ENCODE measurements around the gene UQCRH.

UQCRH gene

GRCh38 chr1:46278807-46279206 lies 24.7 kb upstream of the UQCRH start:
- Histone ChIP-seq H3K36me3 (ENCODE audit: low read length) (peaks cover 14% of the 10 kb centered on the region; the same call in 1 of the 2 replicates), H3K79me2 (ENCODE audit: insufficient read depth, low read length) (no peaks in the 10 kb centered on the region), H3F3A (ENCODE audit: insufficient read depth) (0 out of 2 replicates have a peak, but pooled peaks cover 4% of the 10 kb centered on the region), H3K9me3 (ENCODE audit: insufficient read depth, low read length) (no peaks in the 10 kb centered on the region), H2AFZ (ENCODE audit: low read depth, low read length, severe bottlenecking) (no peak overlapping the region), H3K9me2 (replicated peaks; ENCODE audit: insufficient read depth, low read length) (no peaks in the 10 kb centered on the region), H3K27me3 (ENCODE audit: low read length) (no peaks in the 10 kb centered on the region), H3K4me3 (ENCODE audit: insufficient read depth, low read length, poor library complexity, severe bottlenecking) (no peak overlapping the region), H3K4me2 (ENCODE audit: low read depth, low read length, poor library complexity, severe bottlenecking) (no peak overlapping the region), H3K27ac (ENCODE audit: low read depth, low read length) (no peak overlapping the region), H3K9ac (ENCODE audit: low read length) (no peak overlapping the region), H4K20me1 (ENCODE audit: low read depth, low read length) (no peaks in the 10 kb centered on the region)
- TF ChIP-seq CTCF (IDR thresholded peaks at IDR 0.05; ENCODE audit: insufficient read depth, low read length, poor library complexity, severe bottlenecking) (no peak), EZH2phosphoT487 (conservative IDR thresholded peaks at IDR 0.05; ENCODE audit: low read length) (no peak)

GRCh38 chr1:46280092-46280491 lies 23.4 kb upstream of the UQCRH start:
- TF ChIP-seq CTCF (IDR thresholded peaks at IDR 0.05; ENCODE audit: insufficient read depth, low read length, poor library complexity, severe bottlenecking), result no peak
- TF ChIP-seq EZH2phosphoT487 (conservative IDR thresholded peaks at IDR 0.05; ENCODE audit: low read length), result no peak
- Histone ChIP-seq H3K9me2 (replicated peaks; ENCODE audit: insufficient read depth, low read length) (no peaks in the 10 kb centered on the region), H3K79me2 (ENCODE audit: insufficient read depth, low read length) (no peaks in the 10 kb centered on the region), H2AFZ (ENCODE audit: low read depth, low read length, severe bottlenecking) (no peak overlapping the region), H3K9me3 (ENCODE audit: insufficient read depth, low read length) (no peaks in the 10 kb centered on the region), H3K27ac (ENCODE audit: low read depth, low read length) (no peak overlapping the region), H4K20me1 (ENCODE audit: low read depth, low read length) (no peaks in the 10 kb centered on the region), H3K4me2 (ENCODE audit: low read depth, low read length, poor library complexity, severe bottlenecking) (no peak overlapping the region), H3F3A (ENCODE audit: insufficient read depth) (0 out of 2 replicates have a peak, but pooled peaks cover 4% of the 10 kb centered on the region), H3K4me3 (ENCODE audit: insufficient read depth, low read length, poor library complexity, severe bottlenecking) (no peak overlapping the region), H3K36me3 (ENCODE audit: low read length) (peaks cover 11% of the 10 kb centered on the region; the same call in 1 of the 2 replicates), H3K27me3 (ENCODE audit: low read length) (no peaks in the 10 kb centered on the region), H3K9ac (ENCODE audit: low read length) (no peak overlapping the region)

GRCh38 chr1:46281021-46281420 lies 22.5 kb upstream of the UQCRH start:
- Histone ChIP-seq H3K27ac (ENCODE audit: low read depth, low read length) (no peak overlapping the region), H3K4me3 (ENCODE audit: insufficient read depth, low read length, poor library complexity, severe bottlenecking) (no peak overlapping the region), H3K9me3 (ENCODE audit: insufficient read depth, low read length) (no peaks in the 10 kb centered on the region), H3K79me2 (ENCODE audit: insufficient read depth, low read length) (no peaks in the 10 kb centered on the region), H3K9ac (ENCODE audit: low read length) (no peak overlapping the region), H3K9me2 (replicated peaks; ENCODE audit: insufficient read depth, low read length) (no peaks in the 10 kb centered on the region), H3F3A (ENCODE audit: insufficient read depth) (0 out of 2 replicates have a peak, but pooled peaks cover 4% of the 10 kb centered on the region), H3K4me2 (ENCODE audit: low read depth, low read length, poor library complexity, severe bottlenecking) (no peak overlapping the region), H4K20me1 (ENCODE audit: low read depth, low read length) (no peaks in the 10 kb centered on the region), H2AFZ (ENCODE audit: low read depth, low read length, severe bottlenecking) (no peak overlapping the region), H3K27me3 (ENCODE audit: low read length) (no peaks in the 10 kb centered on the region), H3K36me3 (ENCODE audit: low read length) (peaks cover 4% of the 10 kb centered on the region; the same call in 1 of the 2 replicates)
- TF ChIP-seq EZH2phosphoT487 (conservative IDR thresholded peaks at IDR 0.05; ENCODE audit: low read length) (no peak), CTCF (IDR thresholded peaks at IDR 0.05; ENCODE audit: insufficient read depth, low read length, poor library complexity, severe bottlenecking) (no peak)
